ENCODE data around the gene TTC31.

Gene TTC31

DNA sequence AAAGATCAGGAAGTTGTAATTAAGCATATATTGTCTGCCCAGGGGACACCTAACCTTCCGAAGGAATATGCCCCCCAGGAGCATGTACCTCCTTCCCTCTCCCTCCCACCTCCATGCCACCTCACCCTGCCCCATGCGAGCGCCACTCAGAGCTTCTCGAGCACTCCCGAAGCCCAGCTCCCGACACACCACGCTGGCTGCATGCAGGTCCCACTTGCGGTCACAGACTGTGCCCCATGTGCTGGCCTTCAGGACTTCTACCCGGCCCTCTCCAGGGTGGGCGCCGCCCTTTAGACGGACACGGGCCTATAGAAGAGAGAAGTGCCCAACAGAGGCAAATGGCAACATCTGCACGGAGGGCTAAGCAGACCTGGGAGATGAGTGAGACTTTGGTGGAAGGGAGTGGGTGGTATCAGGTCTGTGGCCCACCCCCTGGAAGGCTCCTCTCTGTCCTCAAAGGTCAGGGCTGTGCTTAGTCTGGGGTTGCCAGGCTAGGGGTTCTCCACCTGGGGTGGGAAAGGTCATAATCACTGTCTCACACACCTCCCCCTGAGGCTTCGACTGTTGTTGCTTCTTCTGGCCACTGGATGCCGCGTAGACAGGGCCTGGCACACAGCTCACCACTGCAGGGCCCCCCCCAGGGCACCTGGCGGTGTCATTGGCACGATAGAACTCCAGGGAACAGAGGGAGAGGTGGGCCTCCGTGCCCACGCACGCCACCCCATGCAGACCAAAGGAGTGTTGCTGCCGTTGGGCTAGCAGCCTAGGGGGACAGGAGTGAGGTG lies 53.5 kb downstream of the TTC31 start:
- Histone ChIP-seq H3K4me1 (ENCODE audit: low read length) (no peaks in the 10 kb centered on the region), H3K9me3 (replicated peaks; ENCODE audit: insufficient read depth, low read length) (no peaks in the 10 kb centered on the region), H3F3A (ENCODE audit: insufficient read depth, low read length) (no peaks in the 10 kb centered on the region), H4K20me1 (ENCODE audit: insufficient read depth, low read length) (no peaks in the 10 kb centered on the region), H3K36me3 (replicated peaks; ENCODE audit: insufficient read depth, low read length) (no peaks in the 10 kb centered on the region), H3K27me3 (replicated peaks; ENCODE audit: insufficient read depth, low read length) (peaks cover 12% of the 10 kb centered on the region; the same call in 1 of the 2 replicates), H3K27ac (ENCODE audit: low read length) (no peak overlapping the region), H2AFZ (ENCODE audit: low read length) (no peak overlapping the region), H3K4me2 (ENCODE audit: low read depth, low read length) (no peak overlapping the region), H3K4me3 (ENCODE audit: low read length) (no peak overlapping the region), H3K9me2 (replicated peaks; ENCODE audit: insufficient read depth, low read length) (no peaks in the 10 kb centered on the region), H3K9ac (ENCODE audit: low read length) (no peak overlapping the region), H3K79me2 (ENCODE audit: low read length) (0 out of 2 replicates have a peak, but pooled peaks cover 3% of the 10 kb centered on the region)
- DNase-seq = no peak
- TF ChIP-seq EZH2 (optimal IDR thresholded peaks at IDR 0.05; ENCODE audit: low read depth, low read length) (no peak), EZH2phosphoT487 (IDR thresholded peaks at IDR 0.05; ENCODE audit: low read length) (no peak)
- TF ChIP-seq, protein P1, sequence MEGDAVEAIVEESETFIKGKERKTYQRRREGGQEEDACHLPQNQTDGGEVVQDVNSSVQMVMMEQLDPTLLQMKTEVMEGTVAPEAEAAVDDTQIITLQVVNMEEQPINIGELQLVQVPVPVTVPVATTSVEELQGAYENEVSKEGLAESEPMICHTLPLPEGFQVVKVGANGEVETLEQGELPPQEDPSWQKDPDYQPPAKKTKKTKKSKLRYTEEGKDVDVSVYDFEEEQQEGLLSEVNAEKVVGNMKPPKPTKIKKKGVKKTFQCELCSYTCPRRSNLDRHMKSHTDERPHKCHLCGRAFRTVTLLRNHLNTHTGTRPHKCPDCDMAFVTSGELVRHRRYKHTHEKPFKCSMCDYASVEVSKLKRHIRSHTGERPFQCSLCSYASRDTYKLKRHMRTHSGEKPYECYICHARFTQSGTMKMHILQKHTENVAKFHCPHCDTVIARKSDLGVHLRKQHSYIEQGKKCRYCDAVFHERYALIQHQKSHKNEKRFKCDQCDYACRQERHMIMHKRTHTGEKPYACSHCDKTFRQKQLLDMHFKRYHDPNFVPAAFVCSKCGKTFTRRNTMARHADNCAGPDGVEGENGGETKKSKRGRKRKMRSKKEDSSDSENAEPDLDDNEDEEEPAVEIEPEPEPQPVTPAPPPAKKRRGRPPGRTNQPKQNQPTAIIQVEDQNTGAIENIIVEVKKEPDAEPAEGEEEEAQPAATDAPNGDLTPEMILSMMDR (IDR thresholded peaks at IDR 0.05; ENCODE audit: low read length) = no peak

DNA sequence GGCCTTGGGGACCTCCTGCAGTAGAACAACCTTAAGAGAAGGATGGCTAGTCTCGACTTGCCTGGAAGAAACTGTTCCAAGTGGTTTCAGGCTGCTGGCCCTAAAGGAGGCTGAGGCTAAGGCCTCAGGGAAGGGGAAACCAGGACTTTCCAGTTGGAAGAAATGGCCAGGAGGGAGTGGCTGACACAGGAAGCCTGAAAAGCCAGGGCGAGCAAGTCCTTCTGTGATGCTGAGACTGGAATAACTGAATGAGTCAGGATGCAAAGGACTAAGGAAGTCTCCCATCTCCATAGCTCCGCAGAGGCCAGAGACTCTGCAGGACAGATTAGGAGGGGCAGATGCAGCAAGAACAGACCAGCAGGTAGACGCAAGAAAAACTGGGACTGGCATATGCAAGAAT lies 54.3 kb downstream of the TTC31 start:
- no peaks in the 10 kb centered on the region for H4K20me1 ChIP-seq (ENCODE audit: insufficient read depth, low read length)
- H2AFZ ChIP-seq (ENCODE audit: low read length) = no peak overlapping the region
- TF ChIP-seq EZH2 (optimal IDR thresholded peaks at IDR 0.05; ENCODE audit: low read depth, low read length) (no peak), EZH2phosphoT487 (IDR thresholded peaks at IDR 0.05; ENCODE audit: low read length) (no peak)
- TF ChIP-seq, protein P1 (IDR thresholded peaks at IDR 0.05; ENCODE audit: low read length) = no peak
- no peaks in the 10 kb centered on the region for H3K36me3 ChIP-seq (replicated peaks; ENCODE audit: insufficient read depth, low read length)
- DNase-seq = no peak
- H3K9me2 ChIP-seq (replicated peaks; ENCODE audit: insufficient read depth, low read length) = no peaks in the 10 kb centered on the region
- H3K79me2 ChIP-seq (ENCODE audit: low read length) = no peaks in the 10 kb centered on the region
- no peaks in the 10 kb centered on the region for H3F3A ChIP-seq (ENCODE audit: insufficient read depth, low read length)
- H3K9ac ChIP-seq (ENCODE audit: low read length) = no peak overlapping the region
- peaks cover 12% of the 10 kb centered on the region; the same call in 1 of the 2 replicates for H3K27me3 ChIP-seq (replicated peaks; ENCODE audit: insufficient read depth, low read length)
- no peaks in the 10 kb centered on the region for H3K4me1 ChIP-seq (ENCODE audit: low read length)
- no peak overlapping the region for H3K4me2 ChIP-seq (ENCODE audit: low read depth, low read length)
- no peak overlapping the region for H3K4me3 ChIP-seq (ENCODE audit: low read length)
- H3K27ac ChIP-seq (ENCODE audit: low read length) = no peak overlapping the region
- H3K9me3 ChIP-seq (replicated peaks; ENCODE audit: insufficient read depth, low read length) = no peaks in the 10 kb centered on the region

DNA sequence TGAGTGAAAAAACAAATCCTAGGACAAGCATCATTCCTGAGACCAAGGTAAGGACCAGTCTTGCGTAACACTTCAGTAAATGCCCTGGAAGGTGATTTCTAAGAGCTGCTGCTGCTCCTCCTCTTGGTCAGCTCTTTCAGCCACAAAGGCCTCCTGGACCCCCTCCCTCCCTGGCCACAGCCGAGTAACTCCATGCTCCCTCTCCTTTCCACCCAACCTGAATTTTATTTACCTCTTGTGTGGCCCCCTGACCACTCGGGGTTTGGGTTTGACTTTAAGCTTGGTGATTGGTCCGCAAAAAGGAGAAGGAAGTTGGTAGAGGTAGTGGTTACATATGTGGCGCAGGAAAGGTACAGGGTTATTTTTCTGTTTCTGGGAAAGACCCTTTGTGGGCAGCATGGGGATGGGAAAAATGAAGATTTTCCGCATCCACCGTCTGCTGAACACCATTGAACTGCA lies 56.0 kb downstream of the TTC31 start:
- H3K9ac ChIP-seq (ENCODE audit: low read length) = no peak overlapping the region
- no peaks in the 10 kb centered on the region for H4K20me1 ChIP-seq (ENCODE audit: insufficient read depth, low read length)
- no peaks in the 10 kb centered on the region for H3K9me3 ChIP-seq (replicated peaks; ENCODE audit: insufficient read depth, low read length)
- H2AFZ ChIP-seq (ENCODE audit: low read length) = no peak overlapping the region
- H3K4me1 ChIP-seq (ENCODE audit: low read length) = no peaks in the 10 kb centered on the region
- no peak overlapping the region for H3K4me2 ChIP-seq (ENCODE audit: low read depth, low read length)
- H3F3A ChIP-seq (ENCODE audit: insufficient read depth, low read length) = no peaks in the 10 kb centered on the region
- H3K79me2 ChIP-seq (ENCODE audit: low read length) = no peaks in the 10 kb centered on the region
- no peaks in the 10 kb centered on the region for H3K36me3 ChIP-seq (replicated peaks; ENCODE audit: insufficient read depth, low read length)
- no peaks in the 10 kb centered on the region for H3K9me2 ChIP-seq (replicated peaks; ENCODE audit: insufficient read depth, low read length)
- TF ChIP-seq, protein P1 (IDR thresholded peaks at IDR 0.05; ENCODE audit: low read length) = no peak
- TF ChIP-seq EZH2phosphoT487 (IDR thresholded peaks at IDR 0.05; ENCODE audit: low read length) (no peak), EZH2 (optimal IDR thresholded peaks at IDR 0.05; ENCODE audit: low read depth, low read length) (no peak)
- no peak overlapping the region for H3K4me3 ChIP-seq (ENCODE audit: low read length)
- H3K27ac ChIP-seq (ENCODE audit: low read length) = no peak overlapping the region
- DNase-seq = no peak
- peaks cover 12% of the 10 kb centered on the region; the same call in 1 of the 2 replicates for H3K27me3 ChIP-seq (replicated peaks; ENCODE audit: insufficient read depth, low read length)

Measured in MM.1S (cell line).